ENCODE measurements around the gene RBX1.
"Not testable (repeated sequence)": the region's sequence is repeated elsewhere in the genome, so short reads cannot be mapped to it uniquely, and the experiment has no call there.

Gene RBX1

DNA sequence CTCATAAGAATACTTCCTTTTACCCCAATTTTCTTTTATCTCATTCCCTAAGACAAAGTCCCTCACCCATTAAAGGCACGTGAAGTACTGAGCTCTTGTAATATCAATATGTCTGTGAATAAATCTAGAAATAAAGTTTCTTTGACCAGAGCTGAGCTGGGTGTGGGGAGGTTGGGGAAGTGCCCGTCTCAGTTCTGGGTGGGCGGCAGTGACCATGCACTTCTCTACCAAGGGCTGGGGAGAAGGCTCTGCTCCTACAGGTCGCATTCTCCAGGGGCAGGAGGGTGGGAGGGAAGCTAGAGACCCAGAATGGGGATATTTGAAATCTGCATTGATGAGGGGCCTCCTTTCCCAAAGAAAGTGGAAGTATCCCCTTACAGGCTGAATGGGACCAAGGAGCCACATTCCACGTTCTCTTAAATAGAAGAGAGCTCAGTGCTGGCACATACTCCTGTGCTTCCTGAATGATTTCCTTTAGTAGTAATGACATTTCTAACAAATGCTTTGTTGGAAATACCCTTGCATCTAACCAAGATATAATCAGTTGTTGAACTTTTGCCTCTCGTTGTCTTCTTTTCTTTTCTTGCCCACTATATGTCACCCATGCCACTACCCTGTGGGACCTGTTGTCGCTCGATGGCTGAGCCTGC, 16.1 kb downstream of the RBX1 start:
- DNase-seq (ENCODE audit: low read depth in 2 of 2, low spot score in 1 of 2) = no peak

DNA sequence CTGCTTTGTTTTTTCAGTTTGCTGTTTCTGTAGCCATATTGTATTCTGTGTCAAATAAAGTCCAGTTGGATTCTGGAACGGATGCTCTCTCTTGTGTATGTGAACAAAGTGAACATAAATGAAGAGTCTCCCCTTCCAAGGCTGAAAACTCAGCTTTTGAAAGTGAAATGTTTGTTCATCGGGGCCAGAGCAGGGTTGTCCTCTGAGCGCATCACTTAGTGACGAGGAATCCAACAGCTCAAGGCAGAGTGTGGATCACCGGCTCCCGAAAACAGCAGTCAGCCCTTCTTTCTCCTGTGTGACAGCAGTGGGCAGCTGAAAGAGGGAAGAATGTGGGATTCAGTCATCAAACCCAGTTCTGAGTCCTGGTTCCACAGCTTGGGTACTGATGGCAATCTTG, 21.4 kb downstream of the RBX1 start:
- no peak for DNase-seq (ENCODE audit: low read depth in 2 of 2, low spot score in 1 of 2)

DNA sequence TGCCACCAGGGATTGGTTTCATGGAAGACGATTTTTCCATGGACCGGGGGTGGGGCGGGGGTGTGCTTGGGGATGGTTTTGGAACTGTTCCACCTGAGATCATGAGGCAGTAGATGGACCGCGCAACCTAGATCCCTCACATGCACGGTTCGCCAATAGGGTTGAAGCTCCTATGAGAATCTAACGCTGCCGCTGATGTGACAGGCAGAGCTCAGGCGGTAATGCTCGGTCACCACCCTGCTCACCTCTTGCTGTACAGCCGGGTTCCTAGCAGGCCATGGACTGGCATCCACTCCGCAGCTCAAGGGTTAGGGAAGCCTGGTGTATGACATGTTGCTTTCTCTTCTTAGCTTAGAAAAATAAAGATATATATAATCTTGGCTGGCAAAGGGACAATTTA, 22.0 kb downstream of the RBX1 start:
- DNase-seq (ENCODE audit: low read depth in 2 of 2, low spot score in 1 of 2) = no peak

DNA sequence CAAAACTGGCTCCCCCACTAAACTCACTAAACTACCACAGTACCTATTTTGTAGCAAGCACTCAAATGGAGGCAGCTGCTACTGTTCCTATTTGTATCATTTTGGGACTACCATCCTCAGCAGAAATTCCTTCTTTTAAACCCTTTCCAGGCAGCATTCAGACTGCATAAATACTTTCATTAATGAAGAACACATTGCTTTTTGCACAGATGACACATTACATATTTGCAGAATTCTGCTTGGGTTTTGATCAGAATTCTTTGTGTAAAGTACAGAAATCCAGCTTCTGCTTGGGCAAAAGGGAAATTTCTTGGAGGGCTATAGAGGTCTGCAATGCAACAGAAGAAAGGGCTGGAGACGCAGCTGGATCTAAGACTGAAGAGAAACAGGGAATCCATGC, 24.2 kb downstream of the RBX1 start:
- no peak for DNase-seq (ENCODE audit: low read depth in 2 of 2, low spot score in 1 of 2)

DNA sequence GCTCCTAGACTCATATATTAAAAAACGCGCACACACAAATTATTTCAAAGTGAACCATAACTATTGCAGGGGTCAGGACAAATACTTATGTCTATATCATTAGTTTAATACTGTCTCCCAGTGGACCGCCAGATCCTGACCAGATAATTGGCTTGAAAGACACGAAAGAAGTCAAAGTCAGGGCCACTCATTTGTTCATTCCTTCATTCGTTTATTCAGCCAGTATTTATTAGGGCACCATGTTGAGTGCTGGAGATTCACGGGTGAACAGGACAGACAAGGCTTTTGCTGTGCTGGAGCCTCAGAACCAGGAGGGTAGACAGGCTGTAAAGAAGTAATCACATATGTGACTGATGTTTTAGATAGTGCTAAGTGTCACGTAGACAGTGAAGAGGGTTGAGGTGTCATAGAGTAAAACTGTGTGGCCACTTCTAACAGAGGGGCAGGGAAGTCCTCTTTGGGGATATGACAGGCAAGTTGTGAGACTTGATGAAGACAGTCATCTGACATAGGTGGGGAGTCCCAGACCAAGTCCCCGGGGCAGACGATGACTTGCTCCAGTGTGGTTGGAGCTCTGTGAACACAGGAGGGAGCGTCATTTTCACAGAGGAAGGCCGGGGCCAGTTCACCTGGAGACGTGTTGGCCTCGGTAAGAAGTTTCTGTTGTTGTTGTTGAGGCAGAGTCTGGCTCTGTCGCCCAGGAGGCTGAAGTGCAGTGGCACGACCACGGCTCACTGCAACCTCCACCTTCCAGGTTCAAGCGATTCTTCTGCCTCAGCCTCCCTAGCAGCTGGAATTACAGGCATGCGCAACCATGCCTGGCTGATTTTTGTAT, 25.9 kb downstream of the RBX1 start:
- DNase-seq (ENCODE audit: low read depth in 2 of 2, low spot score in 1 of 2) = no peak

DNA sequence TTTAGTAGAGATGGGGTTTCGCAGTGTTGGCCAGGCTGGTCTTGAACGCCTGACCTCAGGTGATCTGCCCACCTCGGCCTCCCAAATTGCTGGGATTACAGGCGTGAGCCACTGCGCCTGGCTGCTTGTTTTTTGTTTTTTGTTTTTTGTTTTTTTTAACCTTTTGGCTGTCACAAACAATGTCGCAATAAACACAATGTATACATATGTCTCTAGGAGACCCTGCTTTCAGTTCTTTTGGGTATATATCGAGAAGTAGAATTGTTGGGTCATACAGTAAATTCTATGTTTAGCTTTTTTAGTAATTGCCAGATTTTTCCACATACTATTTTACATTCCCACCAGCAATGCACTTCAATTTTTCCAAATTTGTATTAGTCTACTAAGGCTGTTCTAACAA, 28.0 kb downstream of the RBX1 start:
- no peak for DNase-seq (ENCODE audit: low read depth in 2 of 2, low spot score in 1 of 2)

DNA sequence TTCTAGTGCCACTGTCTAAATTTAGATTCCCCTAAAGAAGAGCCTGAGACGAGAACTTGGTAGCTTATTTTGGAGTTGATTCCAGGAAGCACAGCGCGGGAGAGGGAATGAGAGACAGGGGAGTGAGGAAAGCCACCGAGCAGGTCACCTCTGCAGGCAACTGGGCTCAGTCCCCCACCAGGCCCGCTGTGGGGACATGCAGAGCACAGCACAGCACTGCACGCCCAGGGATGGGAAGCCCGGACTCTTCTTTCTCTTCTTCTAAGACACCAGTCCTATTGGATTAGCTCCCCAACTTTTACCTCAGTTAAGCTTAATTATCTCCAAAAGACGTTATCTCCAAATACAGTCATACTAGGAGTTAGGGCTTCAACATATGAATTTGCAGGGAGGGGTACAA, 28.7 kb downstream of the RBX1 start:
- DNase-seq (ENCODE audit: low read depth in 2 of 2, low spot score in 1 of 2) = no peak

DNA sequence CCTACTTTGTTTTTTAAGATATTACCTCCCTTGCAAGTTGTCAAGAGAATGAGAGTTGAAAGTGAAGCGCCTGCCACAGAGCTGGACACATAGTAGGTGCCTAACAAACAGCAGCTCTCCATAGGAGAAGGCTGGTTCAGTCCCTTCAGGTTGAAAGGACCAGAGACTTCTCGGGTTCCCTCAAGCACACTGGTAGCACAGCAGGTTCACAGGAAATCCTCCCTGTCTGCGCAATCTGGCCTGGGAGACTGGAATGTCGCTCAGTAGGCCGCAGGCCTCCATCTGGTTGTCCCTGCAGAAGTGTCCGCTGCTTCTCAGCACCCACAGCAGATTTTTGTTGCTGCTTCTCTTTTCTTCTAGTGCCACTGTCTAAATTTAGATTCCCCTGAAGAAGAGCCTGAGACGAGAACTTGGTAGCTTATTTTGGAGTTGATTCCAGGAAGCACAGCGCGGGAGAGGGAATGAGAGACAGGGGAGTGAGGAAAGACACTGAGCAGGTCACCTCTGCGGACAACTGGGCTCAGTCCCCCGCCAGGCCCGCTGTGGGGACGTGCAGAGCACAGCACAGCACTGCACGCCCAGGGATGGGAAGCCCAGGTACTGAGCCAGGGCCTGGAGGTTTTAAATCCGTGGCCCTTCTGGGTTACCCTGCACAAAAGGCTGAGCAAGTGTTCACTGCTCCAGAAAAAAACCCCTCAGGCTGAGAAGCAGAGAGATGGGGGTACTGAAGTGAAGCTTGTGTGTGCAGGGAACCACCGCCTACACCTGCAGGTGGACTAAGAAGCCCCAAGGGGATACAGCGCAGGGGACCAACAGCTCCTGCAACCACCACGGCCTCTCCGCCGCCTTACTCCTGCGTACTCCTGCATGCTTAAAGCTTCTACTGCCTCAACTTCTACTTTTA, 31.6 kb downstream of the RBX1 start:
- DNase-seq (ENCODE audit: low read depth in 2 of 2, low spot score in 1 of 2) = no peak

DNA sequence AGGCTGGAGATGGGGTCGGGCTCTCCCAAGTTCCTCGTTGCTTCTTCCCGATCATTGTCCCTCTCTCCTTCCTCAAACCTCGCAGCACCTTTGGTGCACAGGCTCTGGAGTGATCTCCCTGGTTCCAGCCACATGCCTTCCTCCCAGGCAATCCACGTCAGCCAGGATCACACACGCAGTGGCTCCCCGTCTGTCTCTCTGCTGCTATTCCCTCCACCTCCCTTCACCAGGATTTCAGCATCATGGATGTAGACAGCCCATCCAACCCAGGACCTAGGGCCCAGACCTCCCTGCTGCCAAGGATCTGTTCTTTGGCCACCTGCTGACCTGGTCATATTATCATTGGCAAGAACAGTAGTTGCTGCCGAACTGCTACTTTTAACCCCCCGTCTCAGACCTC, 40.1 kb downstream of the RBX1 start:
- DNase-seq (ENCODE audit: low read depth in 2 of 2, low spot score in 1 of 2) = no peak

DNA sequence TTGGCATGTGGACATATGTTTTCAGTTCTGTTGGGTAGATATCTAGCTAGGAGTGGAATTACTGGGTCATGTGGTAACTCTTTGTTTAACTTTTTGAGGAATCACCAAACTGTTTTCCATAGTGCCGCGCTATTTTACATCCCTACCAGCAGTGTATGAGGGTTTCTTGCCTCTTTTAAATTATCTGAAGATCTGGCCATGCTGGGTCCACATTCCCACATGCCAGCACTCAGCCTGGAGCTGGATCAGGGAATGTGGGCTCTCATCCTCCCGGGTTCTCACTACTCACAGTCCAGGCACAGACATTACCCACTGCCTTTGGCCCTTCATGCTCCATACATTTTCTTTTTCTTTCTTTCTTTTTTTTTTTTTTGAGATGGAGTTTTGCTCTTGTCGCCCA, 44.6 kb downstream of the RBX1 start:
- DNase-seq (ENCODE audit: low read depth in 2 of 2, low spot score in 1 of 2) = no peak

DNA sequence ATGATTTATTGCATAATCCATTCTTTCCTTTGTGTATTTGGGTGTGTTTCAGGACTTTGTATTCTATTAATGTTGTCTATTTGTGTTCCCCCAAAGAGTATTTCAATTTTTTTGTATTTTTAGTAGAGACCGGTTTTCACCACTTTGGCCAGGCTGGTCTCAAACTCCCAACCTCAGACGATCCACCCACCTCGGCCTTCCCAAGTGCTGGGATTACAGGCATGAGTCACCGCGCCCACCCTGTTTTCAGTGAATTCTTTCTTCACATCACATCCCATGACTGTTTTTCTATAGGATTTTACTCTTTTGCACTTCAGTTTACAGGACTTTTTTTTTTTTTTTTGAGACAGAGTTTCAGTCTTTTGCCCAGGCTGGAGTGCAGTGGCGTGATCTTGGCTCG, 46.3 kb downstream of the RBX1 start:
- DNase-seq (ENCODE audit: low read depth in 2 of 2, low spot score in 1 of 2) = no peak

DNA sequence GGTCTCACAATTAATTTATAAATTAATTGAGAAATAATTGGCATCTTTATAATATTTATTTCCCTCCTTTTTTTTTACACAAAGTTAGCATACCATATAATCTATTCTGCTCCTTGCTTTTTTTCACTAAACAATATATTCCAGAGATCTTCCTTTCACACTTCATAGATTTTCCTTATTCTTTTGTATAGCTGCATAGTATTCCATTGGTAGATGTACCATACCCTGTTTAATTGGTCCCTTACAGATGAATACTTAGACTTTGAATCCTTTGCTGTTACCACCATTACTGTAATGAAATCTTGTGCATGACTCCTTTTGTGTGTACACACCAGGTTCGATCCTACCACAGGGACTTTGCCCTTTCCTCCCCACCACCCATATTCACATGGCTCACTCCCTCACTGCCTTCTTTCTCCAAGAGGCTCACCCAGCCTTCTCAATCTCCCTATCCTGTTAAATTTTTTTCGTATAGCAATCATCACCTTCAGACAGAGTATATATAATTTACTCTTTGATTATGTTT, 48.9 kb downstream of the RBX1 start:
- no peak for DNase-seq (ENCODE audit: low read depth in 2 of 2, low spot score in 1 of 2)

DNA sequence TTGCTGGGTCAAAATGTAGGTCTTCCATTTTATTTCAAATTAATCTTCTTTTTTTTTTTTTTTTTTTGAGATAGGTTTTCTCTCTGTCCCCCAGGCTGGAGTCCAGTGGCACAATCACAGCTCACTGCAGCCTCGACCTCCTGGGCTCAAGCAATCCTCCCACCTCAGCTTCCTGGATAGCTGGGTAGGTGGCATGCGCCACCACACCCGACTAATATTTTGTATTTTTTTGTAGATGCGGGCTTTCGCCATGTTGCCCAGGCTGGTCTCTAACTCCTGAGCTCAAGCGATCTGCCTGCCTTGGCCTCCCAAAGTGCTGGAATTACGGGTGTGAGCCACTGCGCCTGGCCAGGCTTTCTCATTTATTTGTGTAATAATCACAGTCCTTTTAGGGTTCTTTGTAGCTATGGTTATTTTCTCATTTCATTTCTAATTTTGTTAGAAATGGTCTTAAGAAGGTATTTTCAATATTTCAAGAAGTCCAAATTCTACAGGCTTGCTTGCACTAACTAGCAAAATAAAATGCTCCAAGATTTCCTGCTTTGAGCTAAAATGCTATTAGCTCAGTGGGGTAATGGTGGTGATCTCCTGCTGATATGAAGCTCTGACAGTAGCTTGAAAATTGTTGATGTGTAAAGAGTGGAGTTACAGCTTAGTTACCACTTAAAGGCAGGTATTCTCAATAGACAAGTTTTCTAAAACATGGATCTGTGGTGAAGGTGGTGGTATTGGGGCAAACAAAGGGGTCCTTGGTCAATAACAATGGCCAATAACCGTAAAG, 50.0 kb downstream of the RBX1 start:
- DNase-seq (ENCODE audit: low read depth in 2 of 2, low spot score in 1 of 2) = no peak

DNA sequence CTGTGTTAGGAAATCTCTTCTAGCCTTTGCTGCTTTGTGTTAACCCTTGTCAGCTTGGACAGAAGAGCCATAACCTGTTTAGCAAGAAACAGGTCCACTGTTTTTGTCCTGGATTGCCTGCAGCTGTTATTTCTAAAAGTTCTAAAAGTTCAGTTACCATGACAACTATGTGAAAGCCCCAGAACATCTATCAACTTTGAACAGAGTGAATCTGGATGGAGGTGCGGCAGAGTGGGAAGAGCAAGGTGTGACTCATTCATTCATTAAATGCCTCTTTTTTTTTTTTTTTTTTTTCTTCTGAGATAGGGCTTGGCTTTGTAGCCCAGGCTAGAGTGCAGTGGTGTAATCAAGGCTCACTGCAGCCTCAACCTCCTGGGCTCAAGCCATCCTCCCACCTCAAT, 50.5 kb downstream of the RBX1 start:
- DNase-seq (ENCODE audit: low read depth in 2 of 2, low spot score in 1 of 2) = no peak

DNA sequence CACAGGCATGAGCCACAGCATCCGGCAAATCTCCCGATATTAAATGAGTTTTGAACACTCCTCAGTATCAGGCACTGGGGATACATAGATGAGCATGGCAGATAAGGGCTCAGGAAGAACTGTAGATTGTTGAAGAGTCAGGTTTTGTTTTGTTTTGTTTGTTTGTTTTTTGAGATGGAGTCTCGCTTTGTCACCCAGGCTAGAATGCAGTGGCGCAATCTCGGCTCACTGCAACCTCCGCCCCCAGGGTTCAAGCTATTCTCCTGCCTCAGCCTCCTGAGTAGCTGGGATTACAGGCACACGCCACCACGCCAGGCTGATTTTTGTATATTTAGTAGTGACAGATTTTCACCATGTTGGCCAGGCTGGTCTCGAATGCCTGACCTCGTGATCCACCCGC, 51.2 kb downstream of the RBX1 start:
- not testable (repeated sequence) for DNase-seq (ENCODE audit: low read depth in 2 of 2, low spot score in 1 of 2)

DNA sequence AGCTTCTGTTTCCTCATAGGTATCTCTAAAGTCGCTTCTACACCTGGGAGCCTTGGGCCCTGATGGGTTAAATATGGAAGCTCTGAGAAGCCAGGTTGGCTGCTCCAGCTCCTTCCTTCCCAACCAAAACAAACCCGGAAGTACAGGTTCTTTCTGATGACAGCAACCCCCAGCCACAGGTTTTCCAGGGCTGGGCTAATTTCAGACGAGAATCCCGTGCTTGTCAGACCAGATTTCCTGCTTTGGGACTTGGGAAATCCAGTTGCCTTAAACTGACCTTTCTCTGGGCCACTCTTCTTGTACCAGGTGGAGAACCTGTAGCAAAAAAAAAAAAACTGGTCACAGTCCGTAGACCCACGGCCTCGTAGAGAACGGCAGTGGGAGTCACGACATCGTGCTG, 51.9 kb downstream of the RBX1 start:
- DNase-seq (ENCODE audit: low read depth in 2 of 2, low spot score in 1 of 2) = no peak

DNA sequence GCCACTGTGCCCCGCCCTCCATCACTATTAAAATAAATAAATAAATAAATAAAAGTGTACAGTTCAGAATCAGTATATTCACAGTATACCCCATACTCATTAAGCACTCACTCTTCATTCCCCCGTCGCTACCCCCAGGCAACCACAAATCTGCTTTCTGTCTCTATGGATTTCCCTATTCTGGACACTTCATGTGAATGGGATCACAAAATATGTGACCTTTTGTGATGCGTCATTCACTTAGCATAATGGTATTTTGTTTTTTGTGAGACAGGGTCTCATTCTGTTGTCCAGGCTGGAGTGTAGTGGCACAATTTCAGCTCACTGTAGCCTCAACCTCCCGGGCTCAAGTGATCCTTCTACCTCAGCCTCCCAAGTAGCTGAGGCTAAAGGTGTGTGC, 52.8 kb downstream of the RBX1 start:
- no peak for DNase-seq (ENCODE audit: low read depth in 2 of 2, low spot score in 1 of 2)

DNA sequence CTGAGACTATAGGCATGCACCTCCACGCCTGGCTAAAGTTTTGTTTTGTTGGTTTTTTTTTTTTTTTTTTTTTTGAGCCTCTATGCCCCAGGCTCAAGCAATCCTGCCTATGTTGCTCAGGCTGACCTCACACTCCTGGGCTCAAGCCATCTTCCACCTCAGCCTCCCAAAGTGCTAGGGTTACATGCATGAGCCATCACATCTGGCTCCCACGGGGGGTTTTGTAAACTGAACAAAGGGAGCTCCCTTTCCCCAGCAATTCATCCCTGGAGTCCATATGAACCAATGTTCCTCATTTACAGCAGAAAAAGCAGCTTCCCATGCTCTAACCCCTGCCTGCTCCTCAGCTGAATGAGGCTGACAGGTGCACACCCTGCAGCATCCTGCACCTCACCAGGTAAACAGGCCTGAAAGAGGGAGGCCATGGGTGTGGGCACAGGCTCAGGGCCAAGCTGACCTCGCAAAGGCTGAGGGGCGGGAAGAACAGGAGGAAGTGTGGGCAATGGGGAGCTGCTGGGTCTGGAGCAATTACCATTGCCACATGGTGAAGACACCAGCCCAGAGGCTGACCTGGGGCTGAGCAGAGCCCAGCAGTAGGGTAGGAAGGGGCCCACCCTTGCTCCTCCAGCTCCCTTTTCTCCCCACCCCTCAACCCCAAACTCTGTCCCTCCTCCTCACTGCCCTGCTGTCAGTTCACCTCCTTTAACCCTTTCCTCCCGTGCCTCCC, 58.2 kb downstream of the RBX1 start:
- no peak for DNase-seq (ENCODE audit: low read depth in 2 of 2, low spot score in 1 of 2)

DNA sequence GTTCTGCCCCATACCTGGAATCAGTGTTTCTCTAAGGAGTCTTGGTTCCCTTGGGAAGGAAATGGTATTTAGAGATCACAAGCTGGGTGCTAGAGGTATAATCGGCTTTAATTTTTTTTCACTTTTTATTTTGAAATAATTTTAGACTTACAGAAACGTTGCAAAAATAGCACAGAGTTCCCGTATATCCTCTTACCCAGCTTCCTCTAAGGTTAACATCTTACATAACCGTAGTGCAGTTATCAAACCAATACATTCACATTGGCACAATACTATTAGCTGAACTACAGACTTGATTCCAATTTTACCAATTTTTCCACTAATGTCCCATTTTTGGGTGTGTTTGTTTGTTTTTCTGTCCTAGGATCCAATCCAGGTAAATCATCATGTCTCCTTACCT, 63.8 kb downstream of the RBX1 start:
- no peak for DNase-seq (ENCODE audit: low read depth in 2 of 2, low spot score in 1 of 2)

DNA sequence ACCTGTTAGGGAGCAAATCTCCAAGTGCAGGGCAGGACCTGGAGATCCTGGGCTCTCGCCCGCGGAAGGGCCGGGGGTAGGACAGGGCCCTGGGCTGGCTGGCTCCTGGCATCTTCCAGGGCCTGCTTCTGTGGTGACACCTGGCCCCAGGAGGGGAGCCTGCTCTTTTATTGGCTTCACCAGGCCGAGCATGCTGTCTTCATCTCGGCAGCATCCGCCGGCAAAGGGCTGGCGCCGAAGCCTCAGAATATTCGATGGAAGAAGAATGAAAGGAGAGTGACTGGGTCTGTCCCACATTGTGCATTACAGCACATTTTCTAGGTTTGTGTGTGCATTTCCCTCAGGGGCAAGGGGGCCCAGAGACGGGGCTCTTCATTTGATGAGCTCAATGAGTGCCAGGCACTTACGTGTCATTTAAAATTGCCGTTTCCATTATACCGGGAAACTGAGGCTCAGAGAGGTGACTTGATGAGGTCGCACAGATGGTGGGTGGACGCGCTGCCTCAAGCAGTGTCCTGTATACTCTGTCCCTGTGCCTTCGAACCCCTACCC, 70.0 kb downstream of the RBX1 start:
- no peak for DNase-seq (ENCODE audit: low read depth in 2 of 2, low spot score in 1 of 2)

Data from stimulated activated CD8-positive, alpha-beta memory T cell treated with anti-CD3 and anti-CD28 coated beads, Interleukin-4, amount 100 ng/mL, for 4 hours (primary cell).